Sigmoid colon (tissue), 7 donors: ENCODE measurements around the gene ATIC. TPM values are rescaled to one million over a fixed set of nuclear protein-coding genes. Genes with fewer than 3 reads are reported as not detected.

Source experiments
- DNase-seq: peaks from one replicate; pipeline ENCODE4 v3.0.0-alpha.2; 2019
- H3K27ac ChIP-seq, 4 donors: fragments of 200-600 bp; sonication (generic); one replicate each; pipeline ENCODE4 v1.5.1; 2016 to 2019; ENCODE audit warnings: mild to moderate bottlenecking in 1 of 4
- H3K27me3 ChIP-seq, 3 donors: fragments of 200-600 bp; sonication (generic); one replicate each; pipeline ENCODE4 v1.5.1; 2019; ENCODE audit warnings: mild to moderate bottlenecking in 1 of 3
- H3K36me3 ChIP-seq, 4 donors: fragments of 200-600 bp; sonication (generic); one replicate each; pipeline ENCODE4 v1.5.1; 2016 to 2019
- H3K4me1 ChIP-seq, 4 donors: fragments of 200-600 bp; sonication (generic); one replicate each; pipeline ENCODE4 v1.5.1; 2017 to 2019
- H3K4me3 ChIP-seq, 4 donors: fragments of 200-600 bp; sonication (generic); one replicate each; pipeline ENCODE4 v1.5.1; 2017 to 2019; ENCODE audit warnings: mild to moderate bottlenecking in 2 of 4, moderate library complexity in 1 of 4
- H3K9me3 ChIP-seq, 4 donors: fragments of 200-600 bp in 3 of 4; sonication (generic) in 3 of 4; one replicate each; pipeline versions ENCODE4 v1.5.1 to v1.6.1; 2013 to 2019
- EP300 ChIP-seq, 4 donors: sonication (generic); formaldehyde crosslinking; IDR thresholded peaks; one replicate each; pipeline ENCODE4 v1.6.1; 2017; ENCODE audit warnings: antibody characterized with exemption in 4 of 4
- POLR2A ChIP-seq, 2 donors: fragments of 450-650 bp; IDR thresholded peaks; one replicate each; pipeline ENCODE4 v1.6.1; 2016; ENCODE audit warnings: antibody characterized with exemption in 2 of 2, mild to moderate bottlenecking in 2 of 2, moderate library complexity in 2 of 2
- POLR2AphosphoS5 ChIP-seq, 4 donors: sonication (generic); formaldehyde crosslinking; IDR thresholded peaks; one replicate each; pipeline ENCODE4 v1.6.1; 2017; ENCODE audit warnings: antibody characterized with exemption in 4 of 4
- WGBS, 2 donors: extraction: QIAGEN DNeasy Blood & Tissue Kit; methylation state at CpG; one replicate each; pipeline ENCODE4 v1.1.7; 2013; 5-methylcytosine and 5-hydroxymethylcytosine counted together
- intact Hi-C: fragments of 100-400 bp; cut with DNase I; formaldehyde crosslinking; loops from one replicate; pipeline ENCODE4 v1.15.1; 2023
- polyA plus RNA-seq, 3 donors: library from polyadenylated mRNA; stranded (reverse); fragments of 200-250 nt; gene quantifications; one replicate each; pipeline ENCODE4 v1.2.3, GENCODE V29; 2013
- total RNA-seq, 4 donors: library from RNA; depleted of rRNA; stranded (reverse); fragments of >200 nt; gene quantifications; one replicate each; pipeline ENCODE4 v1.1.0, GENCODE V29; 2016
- TF ChIP-seq, protein P1 (sequence below), 4 experiments: fragments of 450-650 bp in 3 of 4; fragments of 200-600 bp in 1 of 4; IDR thresholded peaks; one replicate each; pipeline ENCODE4 v1.5.1; 2016 to 2019; ENCODE audit warnings: antibody characterized with exemption in 4 of 4, mild to moderate bottlenecking in 3 of 4, moderate library complexity in 2 of 4
- donor health status: healthy with polysubstance abuse.
- donor health status: Bipolar disorder and iron deficiency.
- donor health status: healthy.

Gene ATIC
- total and polyA plus RNA-seq, 7 donors: 27.0 to 116 (median 42.6) TPM

DNA sequence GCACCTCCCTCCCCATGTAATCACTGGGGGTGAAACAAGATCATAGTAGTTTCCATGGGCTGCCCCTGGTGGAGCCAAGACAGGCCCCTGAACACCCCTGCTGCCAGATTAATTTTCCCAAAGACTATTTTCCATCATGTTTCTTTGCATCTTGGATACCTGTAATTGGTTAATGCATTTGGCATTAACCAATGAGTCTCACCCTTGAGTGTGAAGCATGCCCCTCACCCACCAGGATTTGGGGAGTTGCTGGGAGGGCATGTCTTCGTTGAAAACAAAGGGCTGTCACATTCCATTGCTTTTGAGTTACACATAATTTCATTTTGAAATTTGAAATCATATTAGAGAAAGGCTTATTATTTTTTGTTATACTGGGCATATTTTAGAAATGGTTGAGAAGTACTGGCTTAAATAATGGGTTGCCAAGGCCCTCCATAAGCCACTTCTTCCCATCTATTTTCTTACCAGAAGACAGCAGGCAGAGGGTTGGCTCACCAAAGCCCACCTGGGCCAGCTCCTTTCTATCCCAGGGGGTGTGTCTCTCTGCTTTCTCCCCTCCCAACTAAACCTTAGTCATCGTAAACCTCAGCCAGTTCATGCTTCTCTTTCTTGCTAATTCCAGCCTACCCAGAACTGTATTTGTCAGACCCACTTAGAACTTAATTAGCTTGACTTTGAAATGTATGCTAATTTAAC is 51.8 kb downstream of the ATIC start:
- Histone ChIP-seq H3K4me3 (no peak overlapping the region), H3K36me3 (peaks cover 18 to 100% (median 84%) of the 10 kb centered on the region in 4 donors), H3K9me3 (no peaks in the 10 kb centered on the region), H3K4me1 (no peaks in the 10 kb centered on the region), H3K27me3 (no peaks in the 10 kb centered on the region), H3K27ac (peak overlapping the region in 2 of 4 donors; percentile 8 to 9)
- DNase-seq: no peak
- WGBS, 2 donors: 85 to 90% methylated on average over 2 of the region's 2 CpGs
- intact Hi-C loops: no loop called here
- TF ChIP-seq POLR2AphosphoS5 (IDR thresholded peaks at IDR 0.05): no peak
- TF ChIP-seq, protein P1, sequence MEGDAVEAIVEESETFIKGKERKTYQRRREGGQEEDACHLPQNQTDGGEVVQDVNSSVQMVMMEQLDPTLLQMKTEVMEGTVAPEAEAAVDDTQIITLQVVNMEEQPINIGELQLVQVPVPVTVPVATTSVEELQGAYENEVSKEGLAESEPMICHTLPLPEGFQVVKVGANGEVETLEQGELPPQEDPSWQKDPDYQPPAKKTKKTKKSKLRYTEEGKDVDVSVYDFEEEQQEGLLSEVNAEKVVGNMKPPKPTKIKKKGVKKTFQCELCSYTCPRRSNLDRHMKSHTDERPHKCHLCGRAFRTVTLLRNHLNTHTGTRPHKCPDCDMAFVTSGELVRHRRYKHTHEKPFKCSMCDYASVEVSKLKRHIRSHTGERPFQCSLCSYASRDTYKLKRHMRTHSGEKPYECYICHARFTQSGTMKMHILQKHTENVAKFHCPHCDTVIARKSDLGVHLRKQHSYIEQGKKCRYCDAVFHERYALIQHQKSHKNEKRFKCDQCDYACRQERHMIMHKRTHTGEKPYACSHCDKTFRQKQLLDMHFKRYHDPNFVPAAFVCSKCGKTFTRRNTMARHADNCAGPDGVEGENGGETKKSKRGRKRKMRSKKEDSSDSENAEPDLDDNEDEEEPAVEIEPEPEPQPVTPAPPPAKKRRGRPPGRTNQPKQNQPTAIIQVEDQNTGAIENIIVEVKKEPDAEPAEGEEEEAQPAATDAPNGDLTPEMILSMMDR (IDR thresholded peaks at IDR 0.05): no peak

GRCh38 chr2:215364157-215365155 is 52.6 kb downstream of the ATIC start:
- intact Hi-C loops: loop anchor here (5.0 kb wide), 1 partner anchor 43 kb away; no protein-coding TSS in a partner anchor
- 94 to 96% methylated on average over 10 of the region's 10 CpGs for WGBS, 2 donors
- peak overlapping the region in 2 of 4 donors; percentile 9 to 21 for H3K27ac ChIP-seq

DNA sequence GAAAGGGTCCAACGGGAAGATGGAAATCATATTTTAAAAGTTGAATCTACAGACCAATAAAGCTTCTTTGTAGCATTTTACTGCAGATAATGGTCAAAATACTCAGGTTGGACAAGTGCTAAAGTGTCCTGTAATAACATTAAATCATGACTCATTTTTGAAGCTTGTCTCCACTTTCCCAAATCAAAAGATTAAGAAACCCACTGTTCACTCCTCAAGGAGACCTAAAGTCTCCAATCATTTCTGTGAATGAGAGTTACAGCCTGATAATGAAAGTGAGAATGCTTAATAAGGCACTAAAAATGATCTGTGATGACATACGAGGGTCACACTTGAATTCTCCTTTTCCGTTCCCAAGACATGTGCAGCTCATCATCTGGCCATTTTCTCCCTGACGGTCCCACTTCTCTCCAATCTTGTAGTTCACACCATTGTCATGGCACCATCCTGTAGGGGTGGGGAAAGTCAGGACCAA is 53.4 kb downstream of the ATIC start:
- WGBS, 2 donors: 85 to 92% methylated on average over 4 of the region's 4 CpGs
- Histone ChIP-seq H3K27me3 (no peaks in the 10 kb centered on the region), H3K4me3 (no peak overlapping the region), H3K9me3 (no peaks in the 10 kb centered on the region), H3K27ac (peak overlapping the region in 2 of 4 donors; percentile 9 to 21), H3K36me3 (peaks cover 30 to 100% (median 89%) of the 10 kb centered on the region in 4 donors), H3K4me1 (no peaks in the 10 kb centered on the region)
- TF ChIP-seq POLR2AphosphoS5 (IDR thresholded peaks at IDR 0.05) (no peak), EP300 (IDR thresholded peaks at IDR 0.05) (no peak), POLR2A (IDR thresholded peaks at IDR 0.05) (no peak)
- TF ChIP-seq, protein P1 (IDR thresholded peaks at IDR 0.05): no peak
- DNase-seq: no peak
- intact Hi-C loops: loop anchor here (5.0 kb wide), 1 partner anchor 42 kb away; no protein-coding TSS in a partner anchor

More at GRCh38 chr2:215364157-215365155, 52.6 kb downstream of the ATIC start:
- DNase-seq: no peak
- Histone ChIP-seq H3K4me3 (no peak overlapping the region), H3K9me3 (no peaks in the 10 kb centered on the region), H3K27me3 (no peaks in the 10 kb centered on the region), H3K36me3 (peaks cover 22 to 100% (median 90%) of the 10 kb centered on the region in 4 donors), H3K4me1 (no peaks in the 10 kb centered on the region)
- TF ChIP-seq POLR2AphosphoS5 (IDR thresholded peaks at IDR 0.05): peak in 2 of 4 donors; percentile 14 to 15
- no peak for TF ChIP-seq EP300 (IDR thresholded peaks at IDR 0.05)

- Histone ChIP-seq H3K4me3 (no peak overlapping the region), H3K36me3 (peaks cover 30 to 100% (median 85%) of the 10 kb centered on the region in 4 donors), H3K27ac (no peak overlapping the region), H3K4me1 (no peaks in the 10 kb centered on the region), H3K9me3 (no peaks in the 10 kb centered on the region), H3K27me3 (no peaks in the 10 kb centered on the region)
- no peak for DNase-seq
- intact Hi-C loops: loop anchor here (5.0 kb wide), 1 partner anchor 41 kb away; no protein-coding TSS in a partner anchor
- TF ChIP-seq POLR2A (IDR thresholded peaks at IDR 0.05): no peak
- 94% methylated on average over 4 of the region's 4 CpGs for WGBS, 2 donors
Measured at GRCh38 chr2:215366440-215367032, 54.7 kb downstream of the ATIC start.

GRCh38 chr2:215367662-215368492 is 56.0 kb downstream of the ATIC start:
- H3K36me3 ChIP-seq: peaks cover 33 to 100% (median 80%) of the 10 kb centered on the region in 4 donors
- H3K9me3 ChIP-seq: no peaks in the 10 kb centered on the region
- DNase-seq: no peak
- peak overlapping the region in 1 of 4 donors; percentile 14 for H3K27ac ChIP-seq
- 94 to 95% methylated on average over 11 of the region's 11 CpGs for WGBS, 2 donors
- H3K4me1 ChIP-seq: no peaks in the 10 kb centered on the region
- no peaks in the 10 kb centered on the region for H3K27me3 ChIP-seq
- no peak overlapping the region for H3K4me3 ChIP-seq
- TF ChIP-seq POLR2AphosphoS5 (IDR thresholded peaks at IDR 0.05) (no peak), EP300 (IDR thresholded peaks at IDR 0.05) (no peak), POLR2A (IDR thresholded peaks at IDR 0.05) (no peak)
- TF ChIP-seq, protein P1 (IDR thresholded peaks at IDR 0.05): no peak
- intact Hi-C loops: loop anchor here (5.0 kb wide), 1 partner anchor 39 kb away; no protein-coding TSS in a partner anchor
